Skeletal muscle satellite cell (primary cell): ENCODE results near the gene BMX.

ENCODE experiments used
- H3K27me3 ChIP-seq: 2 replicates; pipeline ENCODE4 v1.7.0; 2013; ENCODE audit warnings: low read length; ENCODE audit not compliant: control insufficient read depth, insufficient read depth
- H3K36me3 ChIP-seq: 2 replicates; pipeline ENCODE4 v1.7.0; 2013; ENCODE audit warnings: mild to moderate bottlenecking, control low read depth, low read length; ENCODE audit not compliant: insufficient read depth
- H3K4me1 ChIP-seq: 2 replicates; pipeline ENCODE4 v1.7.0; 2013; ENCODE audit warnings: low read length; ENCODE audit not compliant: control insufficient read depth, insufficient read depth
- H3K4me2 ChIP-seq: 2 replicates; pipeline ENCODE4 v1.7.0; 2013; ENCODE audit warnings: mild to moderate bottlenecking, low read length
- H3K4me3 ChIP-seq: 2 replicates; pipeline ENCODE4 v1.7.0; 2013; ENCODE audit warnings: low read length
- H3K9ac ChIP-seq: 2 replicates; pipeline ENCODE4 v1.7.0; 2013; ENCODE audit warnings: mild to moderate bottlenecking, low read depth, low read length, moderate library complexity
- H3K9me3 ChIP-seq: replicated peaks from 2 replicates; pipeline ENCODE4 v1.7.0; 2013; ENCODE audit warnings: mild to moderate bottlenecking, control low read depth, low read length

Gene BMX

DNA sequence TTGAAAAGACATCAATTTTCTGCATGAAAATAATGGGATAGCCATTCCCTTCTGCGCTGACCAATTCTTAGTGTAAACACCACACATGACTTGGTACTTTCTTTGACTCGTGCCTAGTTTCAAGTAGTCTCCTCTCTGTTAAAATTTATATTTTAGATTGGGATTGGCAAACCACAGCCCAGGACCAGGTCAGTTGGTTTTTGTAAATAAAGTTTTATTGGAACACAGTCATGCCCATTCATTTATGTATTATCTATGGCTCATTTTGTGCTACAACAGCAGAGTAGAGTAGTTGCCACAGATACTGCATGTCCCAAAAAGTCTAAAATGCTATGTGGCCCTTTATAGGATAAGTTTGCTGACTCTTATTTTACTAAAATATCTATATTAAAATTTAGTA lies 46.7 kb downstream of the BMX start:
- H3K36me3 ChIP-seq = no peaks in the 10 kb centered on the region
- H3K4me2 ChIP-seq = no peak overlapping the region
- no peak overlapping the region for H3K9ac ChIP-seq
- H3K4me1 ChIP-seq = no peaks in the 10 kb centered on the region
- H3K27me3 ChIP-seq = peaks cover 22% of the 10 kb centered on the region
- no peaks in the 10 kb centered on the region for H3K9me3 ChIP-seq
- H3K4me3 ChIP-seq = no peak overlapping the region

DNA sequence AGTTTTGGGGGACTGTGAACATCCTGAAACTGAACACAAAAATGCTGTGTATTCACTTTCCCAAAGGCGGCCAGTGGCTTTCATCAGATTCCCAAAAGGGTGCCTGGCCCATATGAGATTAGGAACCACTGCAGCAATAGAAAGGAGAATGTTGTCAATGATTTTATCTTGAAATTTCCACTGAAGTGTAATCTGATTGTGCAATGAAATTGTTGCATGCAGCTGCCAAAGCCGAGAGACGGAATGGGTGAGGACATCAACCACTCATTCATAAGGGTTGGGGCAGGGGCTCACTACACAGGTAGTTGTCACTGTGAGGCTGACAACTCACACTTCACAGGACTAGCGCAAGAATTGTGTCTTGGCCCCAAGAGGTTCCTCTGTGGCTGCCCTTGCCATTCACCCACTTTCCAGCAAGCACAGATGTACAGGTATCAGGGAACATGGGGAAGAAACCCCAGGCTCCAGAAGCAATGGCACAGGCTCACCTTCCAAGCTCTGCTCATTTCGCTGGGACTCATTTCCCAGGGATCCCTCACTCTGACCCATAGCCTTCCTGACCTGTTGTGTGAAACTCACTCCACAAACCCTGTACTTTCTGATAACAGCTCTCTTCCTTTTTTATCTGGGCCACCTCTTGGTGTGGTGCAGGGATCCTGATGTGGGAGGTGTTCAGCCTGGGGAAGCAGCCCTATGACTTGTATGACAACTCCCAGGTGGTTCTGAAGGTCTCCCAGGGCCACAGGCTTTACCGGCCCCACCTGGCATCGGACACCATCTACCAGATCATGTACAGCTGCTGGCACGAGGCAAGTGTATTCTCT lies 48.8 kb downstream of the BMX start:
- Histone ChIP-seq H3K4me1 (no peaks in the 10 kb centered on the region), H3K36me3 (no peaks in the 10 kb centered on the region), H3K4me3 (no peak overlapping the region), H3K4me2 (no peak overlapping the region), H3K27me3 (peaks cover 33% of the 10 kb centered on the region), H3K9me3 (no peaks in the 10 kb centered on the region), H3K9ac (no peak overlapping the region)

DNA sequence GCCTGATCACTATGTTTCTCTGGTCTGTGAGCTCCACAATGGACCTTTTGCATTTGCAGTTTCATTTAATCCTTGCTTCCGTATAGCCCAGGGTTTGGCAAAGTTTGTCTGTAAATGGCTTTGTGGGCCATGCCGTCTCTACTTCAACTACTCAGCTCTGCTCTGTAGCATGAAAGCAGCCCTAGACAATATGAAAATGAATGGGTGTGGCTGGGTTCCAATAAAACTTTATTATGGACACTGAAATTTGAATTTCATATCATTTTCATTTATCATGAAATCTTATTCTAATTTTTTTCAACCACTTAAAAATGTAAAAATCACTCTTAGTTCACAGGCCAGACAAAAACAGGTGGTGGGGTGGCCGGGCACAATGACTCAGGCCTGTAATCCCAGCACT lies 58.6 kb downstream of the BMX start:
- Histone ChIP-seq H3K9me3 (no peaks in the 10 kb centered on the region), H3K27me3 (peaks cover 29% of the 10 kb centered on the region), H3K4me2 (no peak overlapping the region), H3K4me1 (no peaks in the 10 kb centered on the region), H3K4me3 (no peak overlapping the region), H3K36me3 (no peaks in the 10 kb centered on the region), H3K9ac (no peak overlapping the region)

DNA sequence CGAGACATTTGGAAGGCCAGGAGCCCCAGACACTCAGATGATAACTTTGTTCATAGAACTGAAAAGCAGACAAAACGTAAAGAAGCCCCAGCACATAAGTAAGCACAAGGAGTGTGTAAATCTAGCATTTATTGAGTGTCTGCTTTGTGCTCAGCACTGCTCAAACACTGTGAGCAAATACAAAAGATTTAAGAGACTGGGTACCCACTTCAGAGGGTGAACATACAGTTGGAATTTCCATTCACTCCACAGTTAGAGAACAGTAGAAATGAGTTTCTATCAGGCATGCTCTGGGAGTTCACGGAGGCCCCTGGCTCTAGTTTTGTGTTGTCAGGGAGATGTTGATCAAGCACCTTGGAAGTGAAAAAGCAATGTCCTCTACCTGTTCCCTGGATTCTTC lies 60.3 kb downstream of the BMX start:
- no peak overlapping the region for H3K4me3 ChIP-seq
- no peaks in the 10 kb centered on the region for H3K4me1 ChIP-seq
- peaks cover 38% of the 10 kb centered on the region for H3K27me3 ChIP-seq
- no peak overlapping the region for H3K9ac ChIP-seq
- no peaks in the 10 kb centered on the region for H3K9me3 ChIP-seq
- H3K36me3 ChIP-seq = no peaks in the 10 kb centered on the region
- no peak overlapping the region for H3K4me2 ChIP-seq

DNA sequence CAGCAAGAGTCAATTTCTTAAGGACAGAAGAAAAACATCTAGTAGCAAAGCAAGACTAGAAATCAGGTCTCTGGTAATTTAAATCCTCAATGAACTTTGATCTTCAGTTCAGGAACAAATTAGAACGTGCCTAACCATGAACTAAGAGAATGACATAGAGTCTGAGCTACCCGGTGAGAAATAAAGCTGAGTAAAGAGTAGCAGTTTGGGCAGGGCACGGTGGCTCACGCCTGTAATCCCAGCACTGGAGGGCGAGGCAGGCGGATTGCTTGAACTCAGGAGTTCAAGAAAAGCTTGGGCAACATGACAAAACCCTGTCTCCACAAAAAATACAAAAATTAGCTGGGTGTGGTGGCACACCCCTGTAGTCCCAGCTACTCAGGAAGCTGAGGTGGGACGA lies 62.4 kb downstream of the BMX start:
- H3K36me3 ChIP-seq = no peaks in the 10 kb centered on the region
- H3K4me2 ChIP-seq = no peak overlapping the region
- no peak overlapping the region for H3K4me3 ChIP-seq
- peaks cover 28% of the 10 kb centered on the region for H3K27me3 ChIP-seq
- no peaks in the 10 kb centered on the region for H3K9me3 ChIP-seq
- no peak overlapping the region for H3K9ac ChIP-seq
- no peaks in the 10 kb centered on the region for H3K4me1 ChIP-seq

DNA sequence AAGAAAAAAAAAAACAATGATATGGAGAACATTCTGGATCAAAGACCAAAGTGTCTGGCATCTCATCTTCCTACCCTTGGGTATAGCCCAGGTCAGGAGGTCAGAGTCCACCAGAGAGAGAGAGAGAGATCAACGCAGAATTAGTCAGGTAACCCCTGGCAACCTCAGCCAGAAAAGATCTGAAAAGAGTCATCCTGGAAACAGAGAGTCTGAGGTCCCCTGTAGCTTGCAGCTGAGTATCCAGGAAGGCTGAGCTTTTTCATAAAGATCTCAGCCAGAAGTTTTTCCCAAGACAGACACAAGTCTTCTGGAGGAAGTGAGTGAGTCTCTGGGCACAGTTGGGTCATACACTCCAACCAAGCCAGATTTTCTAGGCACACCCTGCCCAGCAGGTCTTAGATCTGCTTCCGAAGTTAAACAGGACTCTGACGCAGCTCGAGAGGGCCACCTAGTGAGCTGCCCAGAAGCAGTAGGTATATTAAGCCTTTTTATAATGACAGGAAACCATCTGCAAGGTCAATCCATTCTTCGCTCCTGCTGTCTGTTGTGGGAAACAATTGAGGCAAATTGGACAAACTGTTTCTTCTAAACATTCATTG lies 64.5 kb downstream of the BMX start:
- Histone ChIP-seq H3K9me3 (no peaks in the 10 kb centered on the region), H3K36me3 (no peaks in the 10 kb centered on the region), H3K4me3 (no peak overlapping the region), H3K27me3 (peaks cover 41% of the 10 kb centered on the region), H3K4me2 (no peak overlapping the region), H3K4me1 (no peaks in the 10 kb centered on the region), H3K9ac (no peak overlapping the region)

DNA sequence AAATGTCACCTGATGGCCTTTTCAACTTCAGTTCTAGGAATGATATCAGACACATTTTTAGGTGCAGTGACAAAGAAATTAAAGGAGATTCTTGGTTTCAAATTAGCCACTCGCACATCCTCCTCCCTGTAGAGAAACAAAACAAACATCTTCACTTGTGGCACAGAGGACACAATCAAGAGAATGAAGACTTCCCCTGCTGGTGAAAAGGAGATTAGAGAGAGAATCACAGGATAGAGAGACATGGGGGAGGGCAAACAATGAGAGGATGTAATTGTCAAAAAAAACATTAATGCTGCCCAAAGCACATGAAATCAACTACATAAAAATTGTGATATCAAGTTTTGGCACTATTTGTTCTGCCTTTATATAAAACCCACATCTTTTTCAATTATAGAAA lies 65.6 kb downstream of the BMX start:
- Histone ChIP-seq H3K9ac (no peak overlapping the region), H3K9me3 (no peaks in the 10 kb centered on the region), H3K4me2 (no peak overlapping the region), H3K4me3 (no peak overlapping the region), H3K36me3 (no peaks in the 10 kb centered on the region), H3K4me1 (no peaks in the 10 kb centered on the region), H3K27me3 (peaks cover 45% of the 10 kb centered on the region)

DNA sequence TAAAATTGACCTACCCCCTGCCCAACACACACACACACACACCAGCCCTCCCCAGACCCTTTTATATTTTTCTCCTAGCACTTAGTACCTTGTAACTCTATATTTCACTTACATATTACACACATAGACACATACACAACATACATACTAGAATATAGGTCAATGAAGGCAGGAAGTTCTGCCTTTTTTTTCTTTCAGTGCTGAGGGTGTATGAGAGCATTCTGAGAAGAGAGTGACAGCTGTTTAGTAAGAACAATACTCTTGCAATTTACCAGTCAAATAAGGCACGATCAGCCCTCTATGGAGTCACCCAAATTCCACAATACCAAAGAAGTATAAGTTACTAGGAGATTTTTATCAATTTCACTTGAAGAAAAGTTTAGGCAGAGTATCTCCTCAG lies 66.7 kb downstream of the BMX start:
- Histone ChIP-seq H3K4me1 (no peaks in the 10 kb centered on the region), H3K9me3 (no peaks in the 10 kb centered on the region), H3K9ac (no peak overlapping the region), H3K27me3 (peaks cover 51% of the 10 kb centered on the region), H3K4me3 (no peak overlapping the region), H3K36me3 (no peaks in the 10 kb centered on the region), H3K4me2 (no peak overlapping the region)

DNA sequence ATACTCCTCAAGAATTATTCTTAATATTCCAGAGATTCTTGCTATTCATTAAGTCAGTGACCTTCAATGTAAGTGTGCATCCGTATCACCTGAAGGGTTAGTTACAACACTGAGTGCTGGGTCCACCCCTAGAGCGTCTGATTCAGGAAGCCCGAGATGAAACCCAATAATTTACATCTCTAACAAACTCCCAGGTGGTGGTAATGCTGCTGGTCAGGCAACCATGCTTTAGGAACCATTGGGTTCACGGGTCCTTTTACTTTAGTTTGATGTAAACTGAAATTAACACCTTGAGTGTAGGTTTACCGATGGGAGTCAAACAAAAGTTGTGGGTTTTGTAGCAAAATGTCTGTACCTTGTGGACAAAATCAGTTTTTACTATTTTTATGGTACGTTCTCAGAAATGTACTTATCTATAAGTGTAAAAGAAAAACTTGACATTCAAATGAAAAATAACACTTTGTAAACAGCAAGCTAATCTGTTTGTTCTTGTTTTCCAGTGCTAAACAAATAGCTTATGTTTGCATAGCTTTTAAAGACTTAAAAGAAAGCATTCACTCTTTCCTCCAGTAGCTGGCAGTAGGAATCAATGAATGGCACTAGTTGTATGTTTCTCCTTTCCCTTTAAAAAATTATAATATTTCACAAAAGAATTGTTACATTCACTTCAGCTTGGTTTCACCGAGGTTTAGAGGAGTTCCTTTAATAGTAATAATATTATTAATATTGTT lies 67.4 kb downstream of the BMX start:
- peaks cover 55% of the 10 kb centered on the region for H3K27me3 ChIP-seq
- H3K9ac ChIP-seq = no peak overlapping the region
- H3K4me1 ChIP-seq = no peaks in the 10 kb centered on the region
- H3K9me3 ChIP-seq = no peaks in the 10 kb centered on the region
- no peaks in the 10 kb centered on the region for H3K36me3 ChIP-seq
- H3K4me2 ChIP-seq = no peak overlapping the region
- H3K4me3 ChIP-seq = no peak overlapping the region

DNA sequence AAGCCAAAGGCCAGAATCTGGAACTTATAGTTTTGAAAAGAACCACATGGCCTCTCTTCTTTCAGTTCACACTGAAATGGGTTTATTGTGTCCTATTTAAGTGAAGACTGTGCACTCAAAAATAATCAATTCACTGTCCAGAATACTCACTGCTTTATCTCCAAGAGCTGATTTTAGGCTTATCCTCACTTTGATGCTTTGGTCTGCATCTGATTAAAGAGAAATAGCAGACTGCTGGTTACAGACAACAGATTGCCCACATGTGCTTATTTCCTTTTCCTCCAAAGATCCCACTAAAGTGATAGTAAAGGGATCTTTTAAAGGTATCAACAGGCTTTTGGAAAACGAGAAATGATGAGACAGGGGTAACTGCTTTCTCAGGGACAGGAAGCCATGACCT lies 69.5 kb downstream of the BMX start:
- Histone ChIP-seq H3K27me3 (peaks cover 54% of the 10 kb centered on the region), H3K9ac (no peak overlapping the region), H3K36me3 (no peaks in the 10 kb centered on the region)

DNA sequence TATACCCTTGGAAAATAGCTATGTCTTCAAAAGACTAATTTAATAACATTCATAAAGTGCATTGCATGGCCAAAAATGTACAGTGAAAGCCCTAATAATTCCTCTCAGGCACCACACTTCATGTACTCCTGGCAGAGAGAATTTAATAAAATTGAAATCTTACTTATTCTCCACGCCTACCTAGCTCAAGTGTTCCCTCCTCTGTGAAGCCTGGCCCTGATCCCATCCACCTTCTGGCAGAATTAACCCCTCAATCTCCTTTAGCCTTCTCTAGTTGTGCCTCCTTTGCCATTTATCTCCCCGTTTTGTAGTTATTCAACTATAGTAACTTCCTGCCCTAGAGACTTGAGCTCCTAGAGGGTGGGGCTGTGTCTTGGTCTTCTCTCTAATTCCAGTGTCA lies 73.4 kb downstream of the BMX start:
- peaks cover 55% of the 10 kb centered on the region for H3K27me3 ChIP-seq
- H3K4me2 ChIP-seq = no peak overlapping the region
- H3K4me3 ChIP-seq = no peak overlapping the region
- no peaks in the 10 kb centered on the region for H3K9me3 ChIP-seq
- H3K4me1 ChIP-seq = no peaks in the 10 kb centered on the region
- no peaks in the 10 kb centered on the region for H3K36me3 ChIP-seq
- no peak overlapping the region for H3K9ac ChIP-seq

More for the DNA sequence above, 69.5 kb downstream of the BMX start:
- Histone ChIP-seq H3K4me1 (no peaks in the 10 kb centered on the region), H3K4me3 (no peak overlapping the region), H3K4me2 (no peak overlapping the region), H3K9me3 (no peaks in the 10 kb centered on the region)
